Muscle layer of colon (tissue), 2 donors: ENCODE data around the gene SIGLEC14.
"Not testable (repeated sequence)": the region's sequence is repeated elsewhere in the genome, so short reads cannot be mapped to it uniquely, and the experiment has no call there.

Source experiments
- H3K27ac ChIP-seq: one replicate; pipeline ENCODE4 v1.7.0; 2013; ENCODE audit warnings: low read depth, mild to moderate bottlenecking, low read length, moderate library complexity
- H3K27me3 ChIP-seq, 2 donors: one replicate each; pipeline ENCODE4 v1.7.0; 2013; ENCODE audit warnings: low read length in 2 of 2, mild to moderate bottlenecking in 2 of 2; ENCODE audit not compliant: insufficient read depth in 2 of 2, control insufficient read depth in 1 of 2
- H3K36me3 ChIP-seq: one replicate; pipeline ENCODE4 v1.7.0; 2013; ENCODE audit warnings: mild to moderate bottlenecking, low read length; ENCODE audit not compliant: insufficient read depth
- H3K4me1 ChIP-seq: one replicate; pipeline ENCODE4 v1.7.0; 2013; ENCODE audit warnings: mild to moderate bottlenecking, low read length; ENCODE audit not compliant: insufficient read depth
- H3K4me3 ChIP-seq, 2 donors: one replicate each; pipeline ENCODE4 v1.7.0; 2013; ENCODE audit warnings: low read length in 2 of 2, low read depth in 1 of 2, mild to moderate bottlenecking in 1 of 2, moderate library complexity in 1 of 2
- H3K9ac ChIP-seq: one replicate; pipeline ENCODE4 v1.7.0; 2013; ENCODE audit warnings: low read length
- H3K9me3 ChIP-seq: one replicate; pipeline ENCODE4 v1.7.0; 2013; ENCODE audit warnings: mild to moderate bottlenecking, low read length
- donor health status: abdominal sarcoma.
- donor health status: Adenocarcinoma of cecum.

Gene SIGLEC14

GRCh38 chr19:51646730-51647129 lies at the start of gene SIGLEC14:
TSS of gene SIGLEC14 (minus strand) at chr19:51646825. CDS start at chr19:51646759, 66 bp downstream.
- not testable (repeated sequence) for H3K4me3 ChIP-seq, H3K9ac ChIP-seq, H3K4me1 ChIP-seq, H3K27me3 ChIP-seq, H3K36me3 ChIP-seq, H3K9me3 ChIP-seq, H3K27ac ChIP-seq

- peaks cover 26% of the 10 kb centered on the region for H3K4me1 ChIP-seq
- H3K4me3 ChIP-seq, result no peak overlapping the region
- H3K27me3 ChIP-seq, result no peaks in the 10 kb centered on the region
- peaks cover 55% of the 10 kb centered on the region for H3K36me3 ChIP-seq
- H3K27ac ChIP-seq, result no peak overlapping the region
- H3K9me3 ChIP-seq, result no peaks in the 10 kb centered on the region
- H3K9ac ChIP-seq, result no peak overlapping the region
These were observed 49.2 kb upstream of the SIGLEC14 start for GRCh38 chr19:51695702-51696315.

GRCh38 chr19:51695088-51695487 lies 48.5 kb upstream of the SIGLEC14 start:
- Histone ChIP-seq H3K36me3 (peaks cover 55% of the 10 kb centered on the region), H3K4me1 (peaks cover 26% of the 10 kb centered on the region), H3K9ac (no peak overlapping the region), H3K27me3 (no peaks in the 10 kb centered on the region), H3K4me3 (no peak overlapping the region), H3K27ac (no peak overlapping the region), H3K9me3 (no peaks in the 10 kb centered on the region)

DNA sequence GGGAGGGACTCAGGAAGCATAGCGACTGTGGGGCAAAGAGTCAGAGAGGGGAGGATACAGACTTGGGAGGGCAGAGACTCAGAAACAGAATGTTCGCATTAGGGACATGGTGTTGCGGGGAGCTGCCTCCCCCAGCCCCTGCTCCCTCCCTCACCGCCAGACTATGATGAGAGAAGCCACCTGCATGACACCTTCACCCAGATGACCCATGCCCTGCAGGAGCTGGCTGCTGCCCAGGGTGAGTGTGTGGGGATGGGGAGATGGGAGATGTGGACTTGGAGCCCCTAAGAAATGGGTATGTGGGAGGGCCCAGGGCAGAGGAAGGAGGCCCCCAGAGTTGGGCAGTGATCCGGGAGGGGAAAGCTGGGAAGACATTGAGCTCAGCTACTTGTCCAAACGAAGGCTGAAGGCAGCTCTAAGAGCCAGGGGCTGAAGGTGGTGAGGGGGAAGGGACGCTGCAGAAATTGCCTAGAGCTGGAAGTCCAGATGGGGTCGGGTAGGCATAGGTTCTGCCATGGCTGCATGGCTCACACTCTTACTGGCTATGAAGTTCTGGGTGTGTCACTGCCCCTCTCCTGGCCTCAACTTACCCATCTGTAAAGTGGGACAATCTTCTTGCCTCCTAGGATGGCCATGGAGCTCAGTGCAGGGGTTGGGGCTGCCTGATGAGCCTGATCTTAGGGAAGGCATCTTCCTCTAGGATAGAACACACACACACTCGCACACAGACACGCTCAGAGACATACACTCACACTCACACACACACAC lies 47.9 kb upstream of the SIGLEC14 start:
- H3K27ac ChIP-seq, result no peak overlapping the region
- H3K9me3 ChIP-seq, result no peaks in the 10 kb centered on the region
- H3K4me3 ChIP-seq, result no peak overlapping the region
- no peaks in the 10 kb centered on the region for H3K27me3 ChIP-seq
- H3K4me1 ChIP-seq, result peaks cover 26% of the 10 kb centered on the region
- no peak overlapping the region for H3K9ac ChIP-seq
- H3K36me3 ChIP-seq, result peaks cover 52% of the 10 kb centered on the region

DNA sequence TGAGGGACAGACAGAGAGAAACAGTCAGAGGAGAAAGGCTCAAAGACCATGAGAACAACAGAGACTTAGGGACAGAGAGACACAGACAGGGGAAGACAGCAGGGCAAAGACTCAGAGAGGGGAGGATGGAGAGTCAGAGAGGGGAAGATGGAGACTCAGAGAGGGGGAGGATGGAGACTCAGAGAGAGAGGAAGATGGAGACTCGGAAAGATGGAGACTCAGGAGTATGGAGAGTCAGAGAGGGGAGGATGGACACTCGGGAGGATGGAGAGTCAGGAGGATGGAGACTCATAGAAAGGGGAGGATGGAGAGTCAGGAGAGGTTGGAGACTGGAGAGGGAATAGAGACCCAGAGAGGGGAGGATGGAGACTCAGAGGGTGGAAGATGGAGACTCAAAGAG lies 47.2 kb upstream of the SIGLEC14 start:
- no peak overlapping the region for H3K4me3 ChIP-seq
- H3K4me1 ChIP-seq, result peaks cover 26% of the 10 kb centered on the region
- H3K27me3 ChIP-seq, result no peaks in the 10 kb centered on the region
- H3K9me3 ChIP-seq, result no peaks in the 10 kb centered on the region
- no peak overlapping the region for H3K27ac ChIP-seq
- peak overlapping the region; percentile 19 for H3K9ac ChIP-seq
- H3K36me3 ChIP-seq, result peaks cover 46% of the 10 kb centered on the region

- Histone ChIP-seq H3K36me3 (peaks cover 41% of the 10 kb centered on the region), H3K4me1 (peaks cover 30% of the 10 kb centered on the region), H3K9me3 (no peaks in the 10 kb centered on the region), H3K9ac (peak within 1 kb of the TSS; percentile 36), H3K27me3 (no peaks in the 10 kb centered on the region), H3K27ac (peak within 1 kb of the TSS; percentile 35), H3K4me3 (peak within 1 kb of the TSS; percentile 16 to 95)
These were observed 46.6 kb upstream of the SIGLEC14 start, which contains the start of gene SPACA6 for GRCh38 chr19:51693260-51693659. TSS of gene SPACA6 (plus strand) at chr19:51693330. CDS start at chr19:51693527, 197 bp downstream.

- Histone ChIP-seq H3K4me3 (peak overlapping the region; percentile 16 to 95), H3K4me1 (peaks cover 37% of the 10 kb centered on the region), H3K36me3 (peaks cover 38% of the 10 kb centered on the region), H3K27ac (peak overlapping the region; percentile 35), H3K27me3 (no peaks in the 10 kb centered on the region), H3K9ac (peak overlapping the region; percentile 36), H3K9me3 (no peaks in the 10 kb centered on the region)
These were observed 45.8 kb upstream of the SIGLEC14 start for GRCh38 chr19:51692468-51692867.

GRCh38 chr19:51691584-51692428 lies 45.2 kb upstream of the SIGLEC14 start:
- peaks cover 43% of the 10 kb centered on the region for H3K4me1 ChIP-seq
- no peaks in the 10 kb centered on the region for H3K27me3 ChIP-seq
- peaks cover 32% of the 10 kb centered on the region for H3K36me3 ChIP-seq
- H3K9ac ChIP-seq, result peak overlapping the region; percentile 74
- no peaks in the 10 kb centered on the region for H3K9me3 ChIP-seq
- H3K27ac ChIP-seq, result peak overlapping the region; percentile 95
- peak overlapping the region; percentile 70 to 95 for H3K4me3 ChIP-seq

- Histone ChIP-seq H3K4me1 (peaks cover 43% of the 10 kb centered on the region), H3K27ac (peak overlapping the region; percentile 95), H3K4me3 (peak overlapping the region; percentile 70 to 95), H3K27me3 (no peaks in the 10 kb centered on the region), H3K9ac (peak overlapping the region; percentile 74), H3K9me3 (no peaks in the 10 kb centered on the region), H3K36me3 (peaks cover 30% of the 10 kb centered on the region)
These were observed 44.5 kb upstream of the SIGLEC14 start for GRCh38 chr19:51691074-51691583.

DNA sequence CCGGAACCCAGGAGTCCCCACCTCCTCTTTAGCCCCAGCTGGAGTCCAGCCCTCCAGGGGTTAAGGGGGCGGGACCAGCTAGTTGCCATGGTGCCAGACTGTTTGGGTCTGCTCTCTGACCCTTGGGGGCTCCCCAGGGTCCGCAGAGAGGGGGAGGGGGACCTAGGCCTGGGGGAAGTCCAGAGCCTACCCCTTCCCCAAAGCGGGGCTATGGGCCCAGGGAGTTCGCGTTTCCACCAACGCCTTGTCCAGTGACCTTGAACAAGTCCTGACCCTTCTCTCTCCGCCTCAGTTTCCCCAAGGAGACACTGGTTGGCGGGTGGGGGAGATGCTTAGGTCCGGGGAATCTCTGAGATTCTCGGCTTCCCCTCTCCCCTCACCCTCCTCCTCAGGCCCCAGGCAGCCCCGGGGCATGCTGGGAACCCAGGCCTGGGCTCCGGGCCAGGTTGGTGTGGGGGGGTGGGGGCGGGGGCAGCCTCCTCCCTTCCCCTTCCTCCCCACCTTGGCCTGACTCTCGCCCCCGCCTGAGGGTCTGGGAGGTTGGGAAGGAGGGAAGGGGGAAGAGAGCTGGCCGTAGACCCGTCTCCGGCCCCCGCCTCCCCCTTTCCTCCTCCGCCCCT lies 43.9 kb upstream of the SIGLEC14 start:
- Histone ChIP-seq H3K27me3 (no peaks in the 10 kb centered on the region), H3K4me3 (peak overlapping the region; percentile 70 to 95), H3K9me3 (no peaks in the 10 kb centered on the region), H3K9ac (peak overlapping the region; percentile 83), H3K27ac (peak overlapping the region; percentile 95), H3K36me3 (peaks cover 28% of the 10 kb centered on the region), H3K4me1 (peaks cover 43% of the 10 kb centered on the region)
